ENCODE data around the gene SLC41A3. TPM values are rescaled to one million over a fixed set of nuclear protein-coding genes. Genes with fewer than 3 reads are reported as not detected.
A peak's percentile ranks its signal among the peaks of the same experiment; 100 is the strongest.
"Not testable (repeated sequence)": the region's sequence is repeated elsewhere in the genome, so short reads cannot be mapped to it uniquely, and the experiment has no call there.

Gene SLC41A3
- total RNA-seq, 2 donors from 2014 or later: 32.2 to 131 TPM

GRCh38 chr3:125960066-125960424 is 123.9 kb downstream of the SLC41A3 start:
- 93% methylated on average over 11 of the region's 14 CpGs for WGBS
- H3K9me3 ChIP-seq: no peaks in the 10 kb centered on the region
- H3K4me1 ChIP-seq (replicated peaks): no peaks in the 10 kb centered on the region
- peaks cover 3% of the 10 kb centered on the region for H3K27me3 ChIP-seq (replicated peaks; ENCODE audit: insufficient read depth)
- intact Hi-C loops (cut with DNase I): no loop called here
- no peak for DNase-seq (ENCODE audit: low spot score)
- TF ChIP-seq POLR2AphosphoS5 (IDR thresholded peaks at IDR 0.05) (no peak), CTCF (IDR thresholded peaks at IDR 0.05) (no peak), POLR2A (IDR thresholded peaks at IDR 0.05) (no peak)
- H3K27ac ChIP-seq: no peak overlapping the region
- H3K36me3 ChIP-seq: no peaks in the 10 kb centered on the region
- H3K4me3 ChIP-seq: no peak overlapping the region

GRCh38 chr3:125959317-125960065 is 124.4 kb downstream of the SLC41A3 start:
- no peak for DNase-seq (ENCODE audit: low spot score)
- Histone ChIP-seq H3K9me3 (no peaks in the 10 kb centered on the region), H3K27ac (no peak overlapping the region), H3K4me3 (no peak overlapping the region), H3K36me3 (no peaks in the 10 kb centered on the region), H3K4me1 (replicated peaks) (no peaks in the 10 kb centered on the region), H3K27me3 (replicated peaks; ENCODE audit: insufficient read depth) (peaks cover 3% of the 10 kb centered on the region)
- TF ChIP-seq POLR2A (IDR thresholded peaks at IDR 0.05) (no peak), CTCF (IDR thresholded peaks at IDR 0.05) (no peak), POLR2AphosphoS5 (IDR thresholded peaks at IDR 0.05) (no peak)
- 96% methylated on average over 25 of the region's 39 CpGs for WGBS
- intact Hi-C loops (cut with DNase I): no loop called here

- H3K4me1 ChIP-seq (replicated peaks): no peaks in the 10 kb centered on the region
- H3K36me3 ChIP-seq: no peaks in the 10 kb centered on the region
- WGBS: 87% methylated on average over 40 of the region's 46 CpGs
- TF ChIP-seq CTCF (IDR thresholded peaks at IDR 0.05): no peak
- TF ChIP-seq POLR2AphosphoS5 (IDR thresholded peaks at IDR 0.05): no peak
- TF ChIP-seq POLR2A (IDR thresholded peaks at IDR 0.05): no peak
- H3K27me3 ChIP-seq (replicated peaks; ENCODE audit: insufficient read depth): peaks cover 3% of the 10 kb centered on the region
- H3K27ac ChIP-seq: no peak overlapping the region
- intact Hi-C loops (cut with DNase I): no loop called here
- no peak for DNase-seq (ENCODE audit: low spot score)
- H3K9me3 ChIP-seq: no peaks in the 10 kb centered on the region
- H3K4me3 ChIP-seq: peak overlapping the region in 1 of 2 donors; percentile 18
Measured at GRCh38 chr3:125958511-125959316, 125.2 kb downstream of the SLC41A3 start.

GRCh38 chr3:125957674-125958510 is 126.0 kb downstream of the SLC41A3 start:
- TF ChIP-seq POLR2AphosphoS5 (IDR thresholded peaks at IDR 0.05) (no peak), POLR2A (IDR thresholded peaks at IDR 0.05) (no peak), CTCF (IDR thresholded peaks at IDR 0.05) (no peak)
- Histone ChIP-seq H3K9me3 (no peaks in the 10 kb centered on the region), H3K4me3 (peak overlapping the region in 1 of 2 donors; percentile 18), H3K27me3 (replicated peaks; ENCODE audit: insufficient read depth) (peaks cover 3% of the 10 kb centered on the region), H3K4me1 (replicated peaks) (no peaks in the 10 kb centered on the region), H3K27ac (no peak overlapping the region), H3K36me3 (no peaks in the 10 kb centered on the region)
- WGBS: 7% methylated on average over 15 of the region's 75 CpGs
- intact Hi-C loops (cut with DNase I): no loop called here
- DNase-seq (ENCODE audit: low spot score): no peak

- H3K27me3 ChIP-seq (replicated peaks; ENCODE audit: insufficient read depth); H3K9me3 ChIP-seq; H3K4me3 ChIP-seq; DNase-seq (ENCODE audit: low spot score); H3K27ac ChIP-seq; H3K36me3 ChIP-seq; H3K4me1 ChIP-seq (replicated peaks); intact Hi-C loops (cut with DNase I): not testable (repeated sequence)
- 97% methylated on average over 4 of the region's 4 CpGs for WGBS
Measured at GRCh38 chr3:125957020-125957419, 126.9 kb downstream of the SLC41A3 start.
